GM12878 (cell line): Measurements from ENCODE around the gene VPS25. TPM values are rescaled to one million over a fixed set of nuclear protein-coding genes. Genes with fewer than 3 reads are reported as not detected.

Experiments used
- microRNA-seq: library from miRNA; unstranded; fragments of <30 nt; microRNA quantifications from one replicate; pipeline ENCODE4, GENCODE V29; 2018
- polyA plus RNA-seq, 11 experiments: library from polyadenylated mRNA; depleted of rRNA in 4 of 11; unstranded in 6 of 11; stranded (reverse) in 5 of 11; fragments of >200 nt; fragmentation: Nextera tagmentation in 4 of 11; fragmentation: Illumina TruSeq in 1 of 11; extraction: Ambion mirVana in 4 of 11; extraction: Trizol in 1 of 11; gene quantifications; 1 replicate in 1 of 11; 2 replicates in 10 of 11; pipeline versions ENCODE4 v1.2.1 to v1.2.3, GENCODE V29; 2011 to 2016; ENCODE audit warnings: inconsistent platforms in 2 of 11, missing spikeins in 2 of 11, low read depth in 1 of 11
- small RNA-seq: library from RNA; depleted of rRNA; stranded (forward); fragments of <200 nt; gene quantifications from one replicate; pipeline ENCODE3, GENCODE V24; 2014
- total RNA-seq, 4 experiments: library from RNA; depleted of rRNA in 3 of 4; stranded (reverse); fragments of >200 nt in 3 of 4; fragmentation: Illumina TruSeq in 1 of 4; extraction: Trizol in 1 of 4; gene quantifications; 2 replicates each; pipeline versions ENCODE4 v1.2.1 to v1.2.3, GENCODE V29; 2013 to 2021

VPS25 gene
- total and polyA plus RNA-seq, 10 of the 15 experiments (the other 5 are each of a cell fraction or from before 2014, with no cell fraction given) = 92.7 to 185 (median 136) TPM

Small RNAs within 50 kb of the gene (microRNA-seq; reads per million reads assigned to microRNA genes)
- 1.3 reads per million for gene MIR6781

Small RNAs within 50 kb of the gene (small RNA-seq; reads per million reads assigned to genes)
- gene HMGN2P15 (not detected), gene MIR6781 (0.12 reads per million)

Other genes with a start within 250 kb of the VPS25 start
Only the 7 nearest of the 27 such genes appear.
- gene EZH1, start 28.4 kb upstream of the VPS25 start, total RNA-seq (2014; rRNA removed) = 16.4 and 21.3 TPM in 2 replicates
- gene EZH1, start 28.4 kb upstream of the VPS25 start, total RNA-seq (2014; rRNA removed; fragmentation: Illumina TruSeq; extraction: Trizol) = 15.5 and 17.3 TPM in 2 replicates
- 15.7 and 22.1 TPM in 2 replicates for gene EZH1, start 28.4 kb upstream of the VPS25 start, total RNA-seq (2021)
- 39.8 and 43.3 TPM in 2 replicates for gene EZH1, start 28.4 kb upstream of the VPS25 start, polyA plus RNA-seq (2011; rRNA removed)
- 23.7 and 27.1 TPM in 2 replicates for gene EZH1, start 28.4 kb upstream of the VPS25 start, polyA plus RNA-seq (2014; fragmentation: Illumina TruSeq; extraction: Trizol)
- gene EZH1, start 28.4 kb upstream of the VPS25 start, polyA plus RNA-seq (2014; fragmentation: Nextera tagmentation; extraction: Ambion mirVana) = 1 to 10 TPM; 6.1 to 6.2 TPM
- 24.7 and 25.4 TPM in 2 replicates for gene EZH1, start 28.4 kb upstream of the VPS25 start, polyA plus RNA-seq (2014; rRNA removed)
- 10 to 100 TPM; 14.9 to 15.4 TPM for gene EZH1, start 28.4 kb upstream of the VPS25 start, polyA plus RNA-seq (2016; fragmentation: Nextera tagmentation; extraction: Ambion mirVana)
- gene RAMP2, start 12.2 kb upstream of the VPS25 start, total RNA-seq (2014; rRNA removed) = not detected in 2 replicates
- gene RAMP2, start 12.2 kb upstream of the VPS25 start, total RNA-seq (2014; rRNA removed; fragmentation: Illumina TruSeq; extraction: Trizol) = not detected in 2 replicates
- gene RAMP2, start 12.2 kb upstream of the VPS25 start, total RNA-seq (2021) = 0.43 TPM in 1 of 2 replicates, not detected in the other
- gene RAMP2, start 12.2 kb upstream of the VPS25 start, polyA plus RNA-seq (2011; rRNA removed) = 0.14 TPM in 1 of 2 replicates, not detected in the other
- 0.22 and 0.98 TPM in 2 replicates for gene RAMP2, start 12.2 kb upstream of the VPS25 start, polyA plus RNA-seq (2014; fragmentation: Illumina TruSeq; extraction: Trizol)
- gene RAMP2, start 12.2 kb upstream of the VPS25 start, polyA plus RNA-seq (2014; fragmentation: Nextera tagmentation; extraction: Ambion mirVana) = under 1 TPM; 0.20 to 0.21 TPM
- 0.32 and 0.37 TPM in 2 replicates for gene RAMP2, start 12.2 kb upstream of the VPS25 start, polyA plus RNA-seq (2014; rRNA removed)
- under 1 TPM in 1 of 2 experiments, not detected in 1; 0.21 TPM for gene RAMP2, start 12.2 kb upstream of the VPS25 start, polyA plus RNA-seq (2016; fragmentation: Nextera tagmentation; extraction: Ambion mirVana)
- gene WNK4, start 7.2 kb downstream of the VPS25 start, total RNA-seq (2014; rRNA removed) = 0.06 and 0.11 TPM in 2 replicates
- not detected in 2 replicates for gene WNK4, start 7.2 kb downstream of the VPS25 start, total RNA-seq (2014; rRNA removed; fragmentation: Illumina TruSeq; extraction: Trizol)
- 0.18 and 0.27 TPM in 2 replicates for gene WNK4, start 7.2 kb downstream of the VPS25 start, total RNA-seq (2021)
- gene WNK4, start 7.2 kb downstream of the VPS25 start, polyA plus RNA-seq (2011; rRNA removed) = 0.27 and 0.29 TPM in 2 replicates
- not detected in 2 replicates for gene WNK4, start 7.2 kb downstream of the VPS25 start, polyA plus RNA-seq (2014; fragmentation: Illumina TruSeq; extraction: Trizol)
- gene WNK4, start 7.2 kb downstream of the VPS25 start, polyA plus RNA-seq (2014; fragmentation: Nextera tagmentation; extraction: Ambion mirVana) = not detected
- gene WNK4, start 7.2 kb downstream of the VPS25 start, polyA plus RNA-seq (2014; rRNA removed) = 0.13 and 0.88 TPM in 2 replicates
- gene WNK4, start 7.2 kb downstream of the VPS25 start, polyA plus RNA-seq (2016; fragmentation: Nextera tagmentation; extraction: Ambion mirVana) = under 1 TPM in 1 of 2 experiments, not detected in 1; 0.07 TPM
- gene COA3, start 25.3 kb downstream of the VPS25 start, total RNA-seq (2014; rRNA removed) = 67.1 and 69.8 TPM in 2 replicates
- 44.3 and 46.7 TPM in 2 replicates for gene COA3, start 25.3 kb downstream of the VPS25 start, total RNA-seq (2014; rRNA removed; fragmentation: Illumina TruSeq; extraction: Trizol)
- 44.0 and 45.2 TPM in 2 replicates for gene COA3, start 25.3 kb downstream of the VPS25 start, total RNA-seq (2021)
- 52.4 and 61.6 TPM in 2 replicates for gene COA3, start 25.3 kb downstream of the VPS25 start, polyA plus RNA-seq (2011; rRNA removed)
- 50.1 and 55.1 TPM in 2 replicates for gene COA3, start 25.3 kb downstream of the VPS25 start, polyA plus RNA-seq (2014; fragmentation: Illumina TruSeq; extraction: Trizol)
- 100 to 1,000 TPM in 1 of 2 experiments, 10 to 100 TPM in 1; 86.5 to 123 TPM for gene COA3, start 25.3 kb downstream of the VPS25 start, polyA plus RNA-seq (2014; fragmentation: Nextera tagmentation; extraction: Ambion mirVana)
- gene COA3, start 25.3 kb downstream of the VPS25 start, polyA plus RNA-seq (2014; rRNA removed) = 62.1 and 62.4 TPM in 2 replicates
- gene COA3, start 25.3 kb downstream of the VPS25 start, polyA plus RNA-seq (2016; fragmentation: Nextera tagmentation; extraction: Ambion mirVana) = 100 to 1,000 TPM; 154 to 161 TPM
- 0.06 and 0.11 TPM in 2 replicates for gene CNTD1, start 25.4 kb downstream of the VPS25 start, total RNA-seq (2014; rRNA removed)
- not detected in 2 replicates for gene CNTD1, start 25.4 kb downstream of the VPS25 start, total RNA-seq (2014; rRNA removed; fragmentation: Illumina TruSeq; extraction: Trizol)
- not detected in 2 replicates for gene CNTD1, start 25.4 kb downstream of the VPS25 start, total RNA-seq (2021)
- 0.11 and 0.19 TPM in 2 replicates for gene CNTD1, start 25.4 kb downstream of the VPS25 start, polyA plus RNA-seq (2011; rRNA removed)
- not detected in 2 replicates for gene CNTD1, start 25.4 kb downstream of the VPS25 start, polyA plus RNA-seq (2014; fragmentation: Illumina TruSeq; extraction: Trizol)
- 1 to 10 TPM in 1 of 2 experiments, under 1 TPM in 1; 0.80 to 1.4 TPM for gene CNTD1, start 25.4 kb downstream of the VPS25 start, polyA plus RNA-seq (2014; fragmentation: Nextera tagmentation; extraction: Ambion mirVana)
- not detected in 2 replicates for gene CNTD1, start 25.4 kb downstream of the VPS25 start, polyA plus RNA-seq (2014; rRNA removed)
- 1 to 10 TPM; 1.4 to 1.5 TPM for gene CNTD1, start 25.4 kb downstream of the VPS25 start, polyA plus RNA-seq (2016; fragmentation: Nextera tagmentation; extraction: Ambion mirVana)
- 107 and 113 TPM in 2 replicates for gene BECN1, start 50.8 kb downstream of the VPS25 start, total RNA-seq (2014; rRNA removed)
- 71.2 and 78.1 TPM in 2 replicates for gene BECN1, start 50.8 kb downstream of the VPS25 start, total RNA-seq (2014; rRNA removed; fragmentation: Illumina TruSeq; extraction: Trizol)
- 73.8 and 78.7 TPM in 2 replicates for gene BECN1, start 50.8 kb downstream of the VPS25 start, total RNA-seq (2021)
- 84.3 and 86.9 TPM in 2 replicates for gene BECN1, start 50.8 kb downstream of the VPS25 start, polyA plus RNA-seq (2011; rRNA removed)
- gene BECN1, start 50.8 kb downstream of the VPS25 start, polyA plus RNA-seq (2014; fragmentation: Illumina TruSeq; extraction: Trizol) = 85.2 and 110 TPM in 2 replicates
- gene BECN1, start 50.8 kb downstream of the VPS25 start, polyA plus RNA-seq (2014; fragmentation: Nextera tagmentation; extraction: Ambion mirVana) = 10 to 100 TPM; 39.6 to 60.6 TPM
- gene BECN1, start 50.8 kb downstream of the VPS25 start, polyA plus RNA-seq (2014; rRNA removed) = 90.8 and 102 TPM in 2 replicates
- 100 to 1,000 TPM; 113 to 120 TPM for gene BECN1, start 50.8 kb downstream of the VPS25 start, polyA plus RNA-seq (2016; fragmentation: Nextera tagmentation; extraction: Ambion mirVana)
- gene PSME3, start 59.9 kb downstream of the VPS25 start, total RNA-seq (2014; rRNA removed) = 92.3 and 93.2 TPM in 2 replicates
- 83.7 and 89.6 TPM in 2 replicates for gene PSME3, start 59.9 kb downstream of the VPS25 start, total RNA-seq (2014; rRNA removed; fragmentation: Illumina TruSeq; extraction: Trizol)
- gene PSME3, start 59.9 kb downstream of the VPS25 start, total RNA-seq (2021) = 187 and 190 TPM in 2 replicates
- gene PSME3, start 59.9 kb downstream of the VPS25 start, polyA plus RNA-seq (2011; rRNA removed) = 126 and 130 TPM in 2 replicates
- gene PSME3, start 59.9 kb downstream of the VPS25 start, polyA plus RNA-seq (2014; fragmentation: Illumina TruSeq; extraction: Trizol) = 198 and 200 TPM in 2 replicates
- gene PSME3, start 59.9 kb downstream of the VPS25 start, polyA plus RNA-seq (2014; fragmentation: Nextera tagmentation; extraction: Ambion mirVana) = 10 to 100 TPM; 26.9 to 33.8 TPM
- gene PSME3, start 59.9 kb downstream of the VPS25 start, polyA plus RNA-seq (2014; rRNA removed) = 141 and 145 TPM in 2 replicates
- 100 to 1,000 TPM; 320 to 330 TPM for gene PSME3, start 59.9 kb downstream of the VPS25 start, polyA plus RNA-seq (2016; fragmentation: Nextera tagmentation; extraction: Ambion mirVana)